ENCODE results near the gene ARHGAP21. TPM values are rescaled to one million over a fixed set of nuclear protein-coding genes. Genes with fewer than 3 reads are reported as not detected.
A peak's percentile ranks its signal among the peaks of the same experiment; 100 is the strongest.

The ARHGAP21 gene
- total and polyA plus RNA-seq, 9 of the 15 experiments (the other 6 are each of a cell fraction or from before 2014, with no cell fraction given) = 13.6 to 145 (median 60.8) TPM

- no peak for TF ChIP-seq NFE2L1 (tag; IDR thresholded peaks at IDR 0.05; ENCODE audit: borderline replicate concordance, low read depth)
Measured at GRCh38 chr10:24751716-24752115, 28.0 kb upstream of the ARHGAP21 start (continued).

- Histone ChIP-seq H3K9me1 (ENCODE audit: control insufficient read depth, insufficient read depth, low read length) (no peaks in the 10 kb centered on the region), H3K4me3 (no peak overlapping the region), H3K27ac (ENCODE audit: extremely low read depth, low read depth, low read length) (no peak overlapping the region), H3K36me3 (ENCODE audit: control insufficient read depth, insufficient read depth, low read length) (no peaks in the 10 kb centered on the region), H2AFZ (ENCODE audit: low read depth, low read length) (no peak overlapping the region), H3K27me3 (ENCODE audit: control insufficient read depth in 2 of 2, insufficient read depth in 2 of 2, low read length in 2 of 2) (no peaks in the 10 kb centered on the region), H4K20me1 (replicated peaks; ENCODE audit: control insufficient read depth, insufficient read depth, low read length) (no peaks in the 10 kb centered on the region), H3K9me3 (replicated peaks; ENCODE audit: control insufficient read depth, insufficient read depth, low read depth, low read length) (no peaks in the 10 kb centered on the region), H3K9ac (ENCODE audit: insufficient read depth in 1 of 2, low read depth in 2 of 2, low read length in 2 of 2) (no peak overlapping the region), H3K4me1 (replicated peaks in 1 of 2; ENCODE audit: control insufficient read depth in 2 of 2, insufficient read depth in 2 of 2, low read length in 2 of 2) (no peaks in the 10 kb centered on the region; a peak in 1 of 5 replicates), H3K79me2 (ENCODE audit: control insufficient read depth, insufficient read depth, low read length) (no peaks in the 10 kb centered on the region), H3K4me2 (ENCODE audit: insufficient read depth, low read length) (no peak overlapping the region)
- ChIA-PET CTCF (ENCODE audit: low intra/inter-chr PET ratio) (no interaction called here), POLR2A (no interaction called here)
- DNase-seq (ENCODE audit: extremely low read depth in 1 of 4, low spot score in 3 of 4) = no peak
- FAIRE-seq = no peak
- no TSS peak for BruUV-seq (replicated peaks)
- ATAC-seq = no peak
- 45% methylated on average over 2 of the region's 2 CpGs for WGBS (ENCODE audit: insufficient coverage, low coverage, missing lambda C conversion rate)
- intact Hi-C loops (cut with micrococcal nuclease) (no loop called here), in situ Hi-C loops (cut with MboI) (no loop called here)
- TF ChIP-seq ATF3 (IDR thresholded peaks at IDR 0.05) (peak; percentile 61), ATF3 (CRISPR knock-in tag; conservative IDR thresholded peaks at IDR 0.05) (no peak), DIDO1 (tag; IDR thresholded peaks at IDR 0.05; ENCODE audit: low read depth) (no peak), COPS2 (conservative IDR thresholded peaks at IDR 0.05) (no peak), IRF1 (CRISPR knock-in tag; IDR thresholded peaks at IDR 0.05; ENCODE audit: borderline replicate concordance) (no peak), ZNF197 (CRISPR knock-in tag; IDR thresholded peaks at IDR 0.05; ENCODE audit: low read depth) (no peak), RBFOX2 (IDR thresholded peaks at IDR 0.05; ENCODE audit: low read depth, low read length) (no peak), CEBPG (CRISPR knock-in tag; IDR thresholded peaks at IDR 0.05) (no peak), CEBPG (tag; conservative IDR thresholded peaks at IDR 0.05 in 1 of 2, IDR thresholded peaks at IDR 0.05 in 1 of 2) (peak; percentile 53 to 72), EP400 (IDR thresholded peaks at IDR 0.05) (no peak), ZEB2 (IDR thresholded peaks at IDR 0.05) (no peak), NR0B1 (IDR thresholded peaks at IDR 0.05; ENCODE audit: partially characterized antibody) (no peak), SIN3A (IDR thresholded peaks at IDR 0.05; ENCODE audit: borderline replicate concordance in 2 of 2, control insufficient read depth in 1 of 2, low read depth in 2 of 2, low read length in 2 of 2) (no peak), ZNF175 (CRISPR knock-in tag; IDR thresholded peaks at IDR 0.05; ENCODE audit: low read depth) (no peak), HMGN3 (IDR thresholded peaks at IDR 0.05; ENCODE audit: borderline replicate concordance, extremely low read depth, insufficient read length, low read depth, low read length) (no peak), ZC3H11A (IDR thresholded peaks at IDR 0.05; ENCODE audit: low read depth, low read length) (no peak), ILK (tag; IDR thresholded peaks at IDR 0.05; ENCODE audit: borderline replicate concordance, low read depth) (no peak)
Measured at GRCh38 chr10:24750695-24751094, 27.0 kb upstream of the ARHGAP21 start.
